ENCODE data around the gene MAP3K20. TPM values are rescaled to one million over a fixed set of nuclear protein-coding genes. Genes with fewer than 3 reads are reported as not detected.
"Not testable (repeated sequence)": the region's sequence is repeated elsewhere in the genome, so short reads cannot be mapped to it uniquely, and the experiment has no call there.

MAP3K20 gene
- total and polyA plus RNA-seq, 2 donors (not counting 3 experiments of a cell fraction or from before 2014, with no cell fraction given) = 7.8 to 31.5 TPM

DNA sequence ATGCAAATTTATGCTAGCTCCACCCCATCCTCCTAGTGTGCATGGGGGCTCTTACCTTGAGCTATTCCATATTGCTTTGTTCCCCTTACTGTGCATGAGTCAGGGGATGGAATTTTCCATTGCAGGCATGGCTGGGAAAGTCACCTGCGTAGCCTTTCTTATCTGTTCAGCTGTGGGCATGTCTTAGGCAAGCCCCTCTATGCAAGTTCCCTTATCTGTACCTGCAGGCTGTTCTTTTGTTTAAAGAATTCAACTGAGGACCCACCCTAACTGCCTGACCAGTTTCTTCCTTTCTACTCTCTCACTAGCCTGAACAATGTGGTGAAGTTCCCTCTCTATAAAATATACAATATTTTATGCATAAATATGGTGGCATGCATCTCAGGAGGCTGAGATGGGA is 224.8 kb downstream of the MAP3K20 start:
- Histone ChIP-seq H3K27me3 (ENCODE audit: control insufficient read depth in 2 of 2, insufficient read depth in 2 of 2, low read length in 2 of 2) (no peaks in the 10 kb centered on the region), H3K9me1 (replicated peaks; ENCODE audit: control insufficient read depth, extremely low read depth, insufficient read depth, low read length) (no peaks in the 10 kb centered on the region), H3K4me2 (ENCODE audit: insufficient read depth, low read length) (no peak overlapping the region), H3K79me2 (ENCODE audit: control insufficient read depth, insufficient read depth, low read length) (no peaks in the 10 kb centered on the region), H3K27ac (ENCODE audit: insufficient read depth, low read depth, low read length) (no peak overlapping the region), H4K20me1 (replicated peaks; ENCODE audit: control insufficient read depth, extremely low read depth, insufficient read depth, low read length) (no peaks in the 10 kb centered on the region), H3K36me3 (ENCODE audit: control insufficient read depth in 2 of 2, extremely low read depth in 1 of 2, insufficient read depth in 2 of 2, low read length in 2 of 2) (no peaks in the 10 kb centered on the region), H3K4me3 (replicated peaks in 1 of 3; ENCODE audit: insufficient read depth in 1 of 3, low read depth in 1 of 3, low read length in 3 of 3) (no peak overlapping the region), H3K9ac (replicated peaks; ENCODE audit: extremely low read depth, insufficient read depth, low read length) (no peak overlapping the region), H3K4me1 (ENCODE audit: control insufficient read depth, extremely low read depth, insufficient read depth, low read length) (no peaks in the 10 kb centered on the region), H3K9me3 (replicated peaks; ENCODE audit: control insufficient read depth, insufficient read depth, low read length) (peaks cover 3% of the 10 kb centered on the region), H2AFZ (ENCODE audit: low read depth, low read length) (no peak overlapping the region)
- CTCF ChIA-PET = no interaction called here
- intact Hi-C loops (cut with micrococcal nuclease) = no loop called here
- TF ChIP-seq POLR2AphosphoS5 (IDR thresholded peaks at IDR 0.05; ENCODE audit: insufficient read depth, low read depth, low read length) (no peak), MYC (IDR thresholded peaks at IDR 0.05; ENCODE audit: low read depth, low read length) (no peak), EZH2 (IDR thresholded peaks at IDR 0.05; ENCODE audit: borderline replicate concordance, low read depth, low read length, severe bottlenecking) (no peak), POLR2A (IDR thresholded peaks at IDR 0.05; ENCODE audit: low read depth, low read length) (no peak)
- TF ChIP-seq, protein P1, sequence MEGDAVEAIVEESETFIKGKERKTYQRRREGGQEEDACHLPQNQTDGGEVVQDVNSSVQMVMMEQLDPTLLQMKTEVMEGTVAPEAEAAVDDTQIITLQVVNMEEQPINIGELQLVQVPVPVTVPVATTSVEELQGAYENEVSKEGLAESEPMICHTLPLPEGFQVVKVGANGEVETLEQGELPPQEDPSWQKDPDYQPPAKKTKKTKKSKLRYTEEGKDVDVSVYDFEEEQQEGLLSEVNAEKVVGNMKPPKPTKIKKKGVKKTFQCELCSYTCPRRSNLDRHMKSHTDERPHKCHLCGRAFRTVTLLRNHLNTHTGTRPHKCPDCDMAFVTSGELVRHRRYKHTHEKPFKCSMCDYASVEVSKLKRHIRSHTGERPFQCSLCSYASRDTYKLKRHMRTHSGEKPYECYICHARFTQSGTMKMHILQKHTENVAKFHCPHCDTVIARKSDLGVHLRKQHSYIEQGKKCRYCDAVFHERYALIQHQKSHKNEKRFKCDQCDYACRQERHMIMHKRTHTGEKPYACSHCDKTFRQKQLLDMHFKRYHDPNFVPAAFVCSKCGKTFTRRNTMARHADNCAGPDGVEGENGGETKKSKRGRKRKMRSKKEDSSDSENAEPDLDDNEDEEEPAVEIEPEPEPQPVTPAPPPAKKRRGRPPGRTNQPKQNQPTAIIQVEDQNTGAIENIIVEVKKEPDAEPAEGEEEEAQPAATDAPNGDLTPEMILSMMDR (IDR thresholded peaks at IDR 0.05; ENCODE audit: extremely low read depth in 1 of 2, insufficient read depth in 1 of 2, low read depth in 1 of 2, low read length in 2 of 2) = no peak
- DNase-seq (ENCODE audit: low read depth, low spot score) (no peak), FAIRE-seq (no peak)
- BruUV-seq (replicated peaks) = no TSS peak
- dilution Hi-C loops (cut with MboI; ENCODE audit: extremely low pct_ligation_motif_present, low sequenced_read_pairs) = no loop called here
- POLR2A ChIA-PET = no interaction called here

DNA sequence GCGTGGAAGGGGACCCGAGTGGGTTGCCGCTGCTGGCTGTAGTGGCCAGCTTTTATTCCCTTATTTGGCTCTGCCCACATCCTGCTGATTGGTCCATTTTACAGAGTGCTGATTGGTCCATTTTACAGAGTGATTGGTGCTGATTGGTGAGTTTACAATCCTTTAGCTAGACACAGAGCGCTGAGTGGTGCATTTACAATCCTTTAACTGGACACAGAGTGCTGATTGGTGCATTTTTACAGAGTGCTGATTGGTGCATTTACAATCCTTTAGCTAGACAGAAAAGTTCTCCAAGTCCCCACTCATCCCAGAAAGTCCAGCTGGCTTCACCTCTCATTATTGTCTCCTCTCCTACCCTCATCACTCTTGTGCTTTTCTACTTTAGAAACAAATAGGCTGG is 225.9 kb downstream of the MAP3K20 start:
- DNase-seq (ENCODE audit: low read depth, low spot score); H3K27me3 ChIP-seq (ENCODE audit: control insufficient read depth in 2 of 2, insufficient read depth in 2 of 2, low read length in 2 of 2): not testable (repeated sequence)

More for the DNA sequence above, 225.9 kb downstream of the MAP3K20 start:
- H3K36me3 ChIP-seq (ENCODE audit: control insufficient read depth in 2 of 2, extremely low read depth in 1 of 2, insufficient read depth in 2 of 2, low read length in 2 of 2); H3K9me1 ChIP-seq (replicated peaks; ENCODE audit: control insufficient read depth, extremely low read depth, insufficient read depth, low read length); H3K27ac ChIP-seq (ENCODE audit: insufficient read depth, low read depth, low read length); H3K9me3 ChIP-seq (replicated peaks; ENCODE audit: control insufficient read depth, insufficient read depth, low read length); H4K20me1 ChIP-seq (replicated peaks; ENCODE audit: control insufficient read depth, extremely low read depth, insufficient read depth, low read length); H3K4me1 ChIP-seq (ENCODE audit: control insufficient read depth, extremely low read depth, insufficient read depth, low read length); H3K4me2 ChIP-seq (ENCODE audit: insufficient read depth, low read length); dilution Hi-C loops (cut with MboI; ENCODE audit: extremely low pct_ligation_motif_present, low sequenced_read_pairs); H3K9ac ChIP-seq (replicated peaks; ENCODE audit: extremely low read depth, insufficient read depth, low read length); intact Hi-C loops (cut with micrococcal nuclease); FAIRE-seq; POLR2A ChIA-PET; H3K79me2 ChIP-seq (ENCODE audit: control insufficient read depth, insufficient read depth, low read length); H3K4me3 ChIP-seq (replicated peaks in 1 of 3; ENCODE audit: insufficient read depth in 1 of 3, low read depth in 1 of 3, low read length in 3 of 3); H2AFZ ChIP-seq (ENCODE audit: low read depth, low read length); BruUV-seq (replicated peaks): not testable (repeated sequence)
- CTCF ChIA-PET = interaction anchor here (1.0 kb wide), 1 partner anchor 19 kb away, joined by 3 read pairs; no protein-coding TSS in a partner anchor
